Tibial nerve (tissue), 4 donors: ENCODE measurements around the gene EZH2.

Experiments used
- CTCF ChIP-seq, 5 experiments: fragments of 200-600 bp in 3 of 5; fragments of 450-650 bp in 2 of 5; sonication (generic) in 3 of 5; IDR thresholded peaks; one replicate each; pipeline ENCODE4 v1.5.1; 2016 to 2019; ENCODE audit warnings: antibody characterized with exemption in 5 of 5, mild to moderate bottlenecking in 3 of 5, moderate library complexity in 2 of 5
- EP300 ChIP-seq, 2 donors: sonication (generic); formaldehyde crosslinking; IDR thresholded peaks; one replicate each; pipeline ENCODE4 v1.6.1; 2017; ENCODE audit warnings: antibody characterized with exemption in 2 of 2, mild to moderate bottlenecking in 1 of 2
- POLR2A ChIP-seq, 2 donors: fragments of 450-650 bp; IDR thresholded peaks; one replicate each; pipeline ENCODE4 v1.6.1; 2017; ENCODE audit warnings: antibody characterized with exemption in 2 of 2, mild to moderate bottlenecking in 2 of 2, moderate library complexity in 2 of 2

DNA sequence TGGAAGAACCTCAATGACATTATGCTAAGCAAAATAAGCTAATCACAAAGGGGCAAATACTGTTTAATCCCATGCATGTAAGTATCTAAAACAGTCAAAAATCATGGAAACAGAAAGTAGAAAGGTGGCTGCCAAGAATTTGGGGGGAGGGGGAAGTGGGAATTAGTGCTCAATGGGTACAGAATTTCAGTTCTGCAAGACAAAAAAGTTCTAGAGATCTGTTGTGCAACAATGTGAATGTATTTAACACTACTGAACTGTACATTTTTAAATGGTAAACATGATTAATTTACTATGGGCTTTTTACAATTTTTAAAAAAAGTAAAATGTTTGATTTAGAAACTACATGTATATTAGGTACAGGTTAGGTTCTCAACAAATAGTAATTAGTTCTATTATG, 11.9 kb downstream of the EZH2 start:
- TF ChIP-seq CTCF (IDR thresholded peaks at IDR 0.05), result no peak
- TF ChIP-seq POLR2A (IDR thresholded peaks at IDR 0.05), result no peak
- TF ChIP-seq EP300 (IDR thresholded peaks at IDR 0.05), result no peak
